ENCODE measurements around the gene RABGAP1L.
A peak's percentile ranks its signal among the peaks of the same experiment; 100 is the strongest.
"Not testable (repeated sequence)": the region's sequence is repeated elsewhere in the genome, so short reads cannot be mapped to it uniquely, and the experiment has no call there.

Gene RABGAP1L

GRCh38 chr1:174159252-174160108 lies at the start of gene RABGAP1L:
Gene RABGAP1L (plus strand): TSS chr1:174159520.
- no peak for DNase-seq (ENCODE audit: low read depth, low spot score)
- H3K9ac ChIP-seq (ENCODE audit: insufficient read length): peak within 1 kb of the TSS; percentile 86
- TF ChIP-seq FOXP2 (optimal IDR thresholded peaks at IDR 0.05; ENCODE audit: control extremely low read depth, extremely low read length, insufficient read depth) (no peak), POLR2AphosphoS5 (IDR thresholded peaks at IDR 0.05; ENCODE audit: borderline replicate concordance, low read depth, low read length) (peak; percentile 92)
- H3K9me3 ChIP-seq (ENCODE audit: low read depth, low read length): no peaks in the 10 kb centered on the region
- H3K27ac ChIP-seq: peak within 1 kb of the TSS; percentile 63; the same call in 1 of the 2 replicates
- no peaks in the 10 kb centered on the region for H3K36me3 ChIP-seq (ENCODE audit: insufficient read depth, low read length)
- H3K4me3 ChIP-seq: peak within 1 kb of the TSS; percentile 93

GRCh38 chr1:174110053-174110452 lies 49.3 kb upstream of the RABGAP1L start:
- Histone ChIP-seq H3K9me3 (ENCODE audit: low read depth, low read length) (no peaks in the 10 kb centered on the region), H3K4me3 (no peak overlapping the region), H3K36me3 (ENCODE audit: insufficient read depth, low read length) (no peaks in the 10 kb centered on the region), H3K27ac (no peak overlapping the region), H3K9ac (ENCODE audit: insufficient read length) (no peak overlapping the region)
- DNase-seq (ENCODE audit: low read depth, low spot score): no peak
- TF ChIP-seq POLR2AphosphoS5 (IDR thresholded peaks at IDR 0.05; ENCODE audit: borderline replicate concordance, low read depth, low read length) (no peak), EZH2 (IDR thresholded peaks at IDR 0.05) (no peak), FOXP2 (optimal IDR thresholded peaks at IDR 0.05; ENCODE audit: control extremely low read depth, extremely low read length, insufficient read depth) (no peak)

DNA sequence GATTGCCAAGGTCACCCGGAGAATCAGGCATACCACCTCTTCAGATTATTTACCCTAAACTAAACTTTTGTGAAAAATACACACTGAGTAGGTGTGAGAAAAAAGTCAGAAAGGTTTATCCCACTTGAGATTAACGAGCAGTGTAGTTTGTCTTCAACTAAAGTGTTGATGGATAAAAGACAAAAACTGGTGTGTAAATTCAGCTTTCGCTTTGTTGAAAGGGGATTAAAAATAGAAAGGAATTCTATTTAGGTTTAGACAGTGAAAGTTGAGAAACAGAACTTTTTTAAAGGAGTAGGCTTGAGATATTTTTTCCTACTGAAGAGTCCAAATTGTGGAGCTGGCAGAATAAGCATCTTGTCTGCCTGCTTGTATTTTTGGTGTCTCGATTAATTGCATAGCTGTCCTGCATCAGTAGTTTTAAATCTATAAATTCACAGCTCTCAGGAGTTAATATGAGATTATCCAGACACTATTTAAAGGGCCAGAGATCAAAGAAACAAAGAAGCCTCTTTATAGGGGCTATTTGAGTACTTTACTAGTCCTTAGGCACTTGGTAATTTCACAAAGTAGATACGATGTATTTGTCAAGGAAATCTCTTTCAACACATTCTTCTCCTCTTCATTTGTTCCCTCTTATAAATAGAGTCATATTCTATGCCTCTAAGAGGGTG lies 46.7 kb upstream of the RABGAP1L start:
- Histone ChIP-seq H3K9ac (ENCODE audit: insufficient read length) (no peak overlapping the region), H3K36me3 (ENCODE audit: insufficient read depth, low read length) (no peaks in the 10 kb centered on the region), H3K4me3 (no peak overlapping the region), H3K9me3 (ENCODE audit: low read depth, low read length) (no peaks in the 10 kb centered on the region), H3K27ac (no peak overlapping the region)
- no peak for DNase-seq (ENCODE audit: low read depth, low spot score)
- TF ChIP-seq FOXP2 (optimal IDR thresholded peaks at IDR 0.05; ENCODE audit: control extremely low read depth, extremely low read length, insufficient read depth) (no peak), POLR2AphosphoS5 (IDR thresholded peaks at IDR 0.05; ENCODE audit: borderline replicate concordance, low read depth, low read length) (no peak), EZH2 (IDR thresholded peaks at IDR 0.05) (no peak)

GRCh38 chr1:174114106-174114505 lies 45.2 kb upstream of the RABGAP1L start:
- H3K36me3 ChIP-seq (ENCODE audit: insufficient read depth, low read length): no peaks in the 10 kb centered on the region

GRCh38 chr1:174114788-174115448 lies 44.4 kb upstream of the RABGAP1L start:
- peak; percentile 10 for DNase-seq (ENCODE audit: low read depth, low spot score)
- no peaks in the 10 kb centered on the region for H3K36me3 ChIP-seq (ENCODE audit: insufficient read depth, low read length)
- no peak overlapping the region for H3K9ac ChIP-seq (ENCODE audit: insufficient read length)
- H3K4me3 ChIP-seq: no peak overlapping the region
- H3K27ac ChIP-seq: no peak overlapping the region
- TF ChIP-seq FOXP2 (optimal IDR thresholded peaks at IDR 0.05; ENCODE audit: control extremely low read depth, extremely low read length, insufficient read depth) (no peak), EZH2 (IDR thresholded peaks at IDR 0.05) (no peak), POLR2AphosphoS5 (IDR thresholded peaks at IDR 0.05; ENCODE audit: borderline replicate concordance, low read depth, low read length) (no peak)
- no peaks in the 10 kb centered on the region for H3K9me3 ChIP-seq (ENCODE audit: low read depth, low read length)

More at GRCh38 chr1:174114106-174114505, 45.2 kb upstream of the RABGAP1L start:
- H3K27ac ChIP-seq: no peak overlapping the region
- H3K4me3 ChIP-seq: no peak overlapping the region
- no peak for DNase-seq (ENCODE audit: low read depth, low spot score)
- H3K9me3 ChIP-seq (ENCODE audit: low read depth, low read length): no peaks in the 10 kb centered on the region
- TF ChIP-seq FOXP2 (optimal IDR thresholded peaks at IDR 0.05; ENCODE audit: control extremely low read depth, extremely low read length, insufficient read depth) (no peak), EZH2 (IDR thresholded peaks at IDR 0.05) (no peak), POLR2AphosphoS5 (IDR thresholded peaks at IDR 0.05; ENCODE audit: borderline replicate concordance, low read depth, low read length) (no peak)
- no peak overlapping the region for H3K9ac ChIP-seq (ENCODE audit: insufficient read length)

DNA sequence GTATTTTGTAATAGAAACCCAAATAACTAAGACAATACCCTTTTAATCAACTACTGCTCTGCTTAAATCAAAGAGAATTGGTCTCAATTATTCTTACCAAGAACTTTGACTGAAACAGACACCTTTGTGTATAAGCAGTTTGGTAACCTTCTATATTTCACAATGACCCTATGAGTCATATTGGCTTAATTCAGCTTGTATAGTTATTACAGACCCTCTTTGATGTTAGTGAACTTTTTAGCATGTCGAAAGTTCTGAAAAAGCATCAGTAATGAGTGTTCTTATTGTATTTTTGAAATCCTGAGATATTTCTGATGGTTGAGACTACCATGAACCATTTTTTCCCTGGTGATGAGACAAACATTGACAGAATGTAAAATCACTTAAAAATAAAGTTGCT lies 43.3 kb upstream of the RABGAP1L start:
- H3K9me3 ChIP-seq (ENCODE audit: low read depth, low read length): no peaks in the 10 kb centered on the region
- H3K9ac ChIP-seq (ENCODE audit: insufficient read length): no peak overlapping the region
- no peaks in the 10 kb centered on the region for H3K36me3 ChIP-seq (ENCODE audit: insufficient read depth, low read length)
- no peak for DNase-seq (ENCODE audit: low read depth, low spot score)
- H3K4me3 ChIP-seq: no peak overlapping the region
- H3K27ac ChIP-seq: no peak overlapping the region
- no peak for TF ChIP-seq EZH2 (IDR thresholded peaks at IDR 0.05)
- TF ChIP-seq FOXP2 (optimal IDR thresholded peaks at IDR 0.05; ENCODE audit: control extremely low read depth, extremely low read length, insufficient read depth): no peak
- TF ChIP-seq POLR2AphosphoS5 (IDR thresholded peaks at IDR 0.05; ENCODE audit: borderline replicate concordance, low read depth, low read length): no peak

GRCh38 chr1:174118751-174119150 lies 40.6 kb upstream of the RABGAP1L start:
- no peaks in the 10 kb centered on the region for H3K36me3 ChIP-seq (ENCODE audit: insufficient read depth, low read length)
- H3K4me3 ChIP-seq: no peak overlapping the region
- H3K9me3 ChIP-seq (ENCODE audit: low read depth, low read length): no peaks in the 10 kb centered on the region
- H3K9ac ChIP-seq (ENCODE audit: insufficient read length): no peak overlapping the region
- no peak for TF ChIP-seq POLR2AphosphoS5 (IDR thresholded peaks at IDR 0.05; ENCODE audit: borderline replicate concordance, low read depth, low read length)
- no peak for TF ChIP-seq EZH2 (IDR thresholded peaks at IDR 0.05)
- TF ChIP-seq FOXP2 (optimal IDR thresholded peaks at IDR 0.05; ENCODE audit: control extremely low read depth, extremely low read length, insufficient read depth): no peak
- no peak overlapping the region for H3K27ac ChIP-seq
- no peak for DNase-seq (ENCODE audit: low read depth, low spot score)

DNA sequence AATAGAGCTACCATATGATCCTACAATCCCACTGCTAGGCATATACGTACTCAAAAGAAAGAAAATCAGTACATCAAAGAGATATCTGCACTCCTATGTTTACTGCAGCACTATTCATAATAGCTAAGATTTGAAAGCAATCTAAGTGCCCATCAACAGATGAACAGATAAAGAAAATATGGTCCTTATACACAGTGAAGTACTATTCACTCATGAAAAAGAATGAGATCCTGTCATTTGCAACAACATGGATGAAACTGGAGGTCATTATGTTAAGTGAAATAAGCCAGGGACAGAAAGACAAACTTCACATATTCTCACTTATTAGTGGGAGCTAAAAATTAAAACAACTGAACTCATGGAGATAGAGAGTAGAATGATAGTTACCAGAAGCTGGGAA lies 37.0 kb upstream of the RABGAP1L start:
- DNase-seq (ENCODE audit: low read depth, low spot score); H3K9ac ChIP-seq (ENCODE audit: insufficient read length); H3K4me3 ChIP-seq; H3K36me3 ChIP-seq (ENCODE audit: insufficient read depth, low read length); H3K27ac ChIP-seq; H3K9me3 ChIP-seq (ENCODE audit: low read depth, low read length): not testable (repeated sequence)
